Activated CD8-positive, alpha-beta memory T cell treated with anti-CD3 and anti-CD28 coated beads for 4 hours (primary cell): ENCODE results near the gene PAX4.
"Not testable (repeated sequence)": the region's sequence is repeated elsewhere in the genome, so short reads cannot be mapped to it uniquely, and the experiment has no call there.

ENCODE experiments used
- DNase-seq, 2 donors: peaks; one replicate each; pipeline ENCODE4 v3.0.0-alpha.2; 2020; ENCODE audit warnings: low read depth in 2 of 2

PAX4 gene

GRCh38 chr7:127586346-127586745 is 31.6 kb downstream of the PAX4 start:
- no peak for DNase-seq

GRCh38 chr7:127585044-127585953 is 32.6 kb downstream of the PAX4 start, which contains the start of gene GCC1:
TSS of gene GCC1 (minus strand) at chr7:127585596. CDS start at chr7:127585182, 414 bp downstream.
- DNase-seq, result peak; percentile 79 to 89

GRCh38 chr7:127584648-127585043 is 33.3 kb downstream of the PAX4 start:
- no peak for DNase-seq

- no peak for DNase-seq
These were observed 35.6 kb downstream of the PAX4 start for GRCh38 chr7:127582361-127582760.

GRCh38 chr7:127581716-127582115 is 36.2 kb downstream of the PAX4 start:
- no peak for DNase-seq

- DNase-seq, result no peak
These were observed 37.3 kb downstream of the PAX4 start for GRCh38 chr7:127580612-127581011.

- no peak for DNase-seq
These were observed 39.1 kb downstream of the PAX4 start for GRCh38 chr7:127578711-127579275.

- no peak for DNase-seq
These were observed 39.8 kb downstream of the PAX4 start for GRCh38 chr7:127578036-127578684.

- DNase-seq, result no peak
These were observed 46.0 kb downstream of the PAX4 start for GRCh38 chr7:127571741-127572505.

- not testable (repeated sequence) for DNase-seq
These were observed 49.9 kb downstream of the PAX4 start for GRCh38 chr7:127568034-127568433.

- no peak for DNase-seq
These were observed 51.7 kb downstream of the PAX4 start for GRCh38 chr7:127566242-127566641.
